GM21423 (cell line): ENCODE measurements around the gene MCU.

ENCODE experiments used
- ATAC-seq: cut with Tn5 transposase; IDR thresholded peaks from one replicate; pipeline ENCODE4 v1.9.1; 2021; ENCODE audit warnings: mild to moderate bottlenecking, moderate library complexity; ENCODE audit not compliant: unreplicated experiment

The MCU gene

GRCh38 chr10:72928798-72929197, 236.9 kb downstream of the MCU start:
- ATAC-seq, result no peak

- ATAC-seq, result no peak
Observed at GRCh38 chr10:72930276-72930675, 238.3 kb downstream of the MCU start.

- ATAC-seq, result no peak
Observed at GRCh38 chr10:72932259-72933015, 240.5 kb downstream of the MCU start.

GRCh38 chr10:72935361-72935760, 243.4 kb downstream of the MCU start:
- no peak for ATAC-seq
